Ovary (tissue), 3 donors: ENCODE results near the gene PNPLA4.

ENCODE experiments used
- CTCF ChIP-seq, 3 donors: fragments of 450-650 bp in 2 of 3; fragments of 200-600 bp in 1 of 3; IDR thresholded peaks; one replicate each; pipeline versions ENCODE4 v1.5.1 to v1.8.0; 2016 to 2022; ENCODE audit warnings: antibody characterized with exemption in 3 of 3, mild to moderate bottlenecking in 1 of 3
- EP300 ChIP-seq: sonication (generic); formaldehyde crosslinking; IDR thresholded peaks from one replicate; pipeline ENCODE4 v1.6.1; 2017; ENCODE audit warnings: antibody characterized with exemption
- POLR2A ChIP-seq: fragments of 450-650 bp; IDR thresholded peaks from one replicate; pipeline ENCODE4 v1.6.1; 2017; ENCODE audit warnings: antibody characterized with exemption, mild to moderate bottlenecking, moderate library complexity
- donor health status: DM: no; HTN: no; CAD: no.

- no peak for TF ChIP-seq CTCF (IDR thresholded peaks at IDR 0.05)
- TF ChIP-seq EP300: no peak
- no peak for TF ChIP-seq POLR2A
Measured at GRCh38 chrX:7852166-7852565, 75.0 kb downstream of the PNPLA4 start.
